ENCODE measurements around the gene C10orf71. TPM values are rescaled to one million over a fixed set of nuclear protein-coding genes. Genes with fewer than 3 reads are reported as not detected.

Gene C10orf71
- total and polyA plus RNA-seq, 2 of the 8 experiments (the other 6 are each of a cell fraction or from before 2014, with no cell fraction given): not detected

- H4K8ac ChIP-seq (ENCODE audit: extremely low read depth, insufficient read depth, low read length): no peak overlapping the region
- H3K79me1 ChIP-seq (ENCODE audit: low read depth, low read length): no peaks in the 10 kb centered on the region
- no peak overlapping the region for H3K18ac ChIP-seq (ENCODE audit: extremely low read depth, low read length)
- no peak overlapping the region for H3K9ac ChIP-seq (replicated peaks in 1 of 4; ENCODE audit: extremely low read depth in 1 of 4, low read depth in 3 of 4, low read length in 3 of 4)
- H2AFZ ChIP-seq (ENCODE audit: low read length): no peak overlapping the region
- no peak overlapping the region for H3K4me3 ChIP-seq (ENCODE audit: extremely low read depth in 1 of 4, insufficient read depth in 2 of 4, low read depth in 3 of 4, low read length in 4 of 4)
- no peak overlapping the region for H3K56ac ChIP-seq (replicated peaks; ENCODE audit: insufficient read length, low read depth, low read length)
- ChIA-PET POLR2A (ENCODE audit: partially characterized antibody) (no interaction called here), CTCF (ENCODE audit: partially characterized antibody) (no interaction called here)
- no peak overlapping the region for H2BK20ac ChIP-seq (ENCODE audit: low read length)
- H4K20me1 ChIP-seq (replicated peaks in 1 of 2; ENCODE audit: control insufficient read depth in 1 of 2, insufficient read depth in 2 of 2, low read length in 2 of 2): no peaks in the 10 kb centered on the region
- H3K4ac ChIP-seq (replicated peaks; ENCODE audit: insufficient read length, low read depth, low read length): no peak overlapping the region
- TF ChIP-seq ATF2 (IDR thresholded peaks at IDR 0.05; ENCODE audit: low read length): no peak
- no peak for TF ChIP-seq ASH2L (IDR thresholded peaks at IDR 0.05; ENCODE audit: low read length)
- no peak for TF ChIP-seq RXRA (IDR thresholded peaks at IDR 0.05; ENCODE audit: insufficient read depth, low read depth, low read length)
- TF ChIP-seq JUN (IDR thresholded peaks at IDR 0.05; ENCODE audit: low read depth, low read length): no peak
- TF ChIP-seq HDAC2 (IDR thresholded peaks at IDR 0.05; ENCODE audit: borderline replicate concordance in 1 of 2, low read depth in 2 of 2, low read length in 2 of 2): no peak
- TF ChIP-seq SRF (IDR thresholded peaks at IDR 0.05; ENCODE audit: low read depth, low read length): no peak
- TF ChIP-seq CBX8 (IDR thresholded peaks at IDR 0.05; ENCODE audit: borderline replicate concordance, low read depth, low read length): no peak
- TF ChIP-seq USF2 (IDR thresholded peaks at IDR 0.05; ENCODE audit: low read length): no peak
- no peak for TF ChIP-seq JUND (IDR thresholded peaks at IDR 0.05; ENCODE audit: low read length)
- no peak for TF ChIP-seq RAD21 (IDR thresholded peaks at IDR 0.05 in 1 of 2, conservative IDR thresholded peaks at IDR 0.05 in 1 of 2; ENCODE audit: low read depth in 2 of 2, low read length in 2 of 2)
- no peak for TF ChIP-seq SIN3A (conservative IDR thresholded peaks at IDR 0.05 in 1 of 2, IDR thresholded peaks at IDR 0.05 in 1 of 2; ENCODE audit: low read depth in 1 of 2, low read length in 2 of 2)
- 90% methylated on average over 1 of the region's 1 CpG; no CpG with 5 or more reads in 1 of the 2 experiments for WGBS, 2 experiments (ENCODE audit: extremely low coverage in 1 of 2, insufficient coverage in 1 of 2, insufficient read length in 1 of 2, insufficient replicate concordance in 2 of 2, low coverage in 1 of 2, low lambda C conversion rate in 2 of 2, missing lambda C conversion rate in 1 of 2)
- no peak overlapping the region for H3K14ac ChIP-seq (ENCODE audit: insufficient read length)
- no peak overlapping the region for H3K4me2 ChIP-seq (ENCODE audit: insufficient read depth in 1 of 2, low read depth in 2 of 2, low read length in 2 of 2)
- FAIRE-seq (no peak), DNase-seq (ENCODE audit: low read depth in 1 of 2, low spot score in 2 of 2) (no peak)
- no peaks in the 10 kb centered on the region for H3K36me3 ChIP-seq (ENCODE audit: control insufficient read depth in 2 of 4, insufficient read depth in 4 of 4, low read length in 3 of 4)
- peaks cover 0 to 2% (median 0%) of the 10 kb centered on the region in 4 experiments; a peak in 1 of 7 replicates for H3K4me1 ChIP-seq (replicated peaks in 1 of 4; ENCODE audit: control insufficient read depth in 3 of 4, insufficient read depth in 4 of 4, low read length in 3 of 4)
- H4K5ac ChIP-seq (ENCODE audit: insufficient read length, low read depth, low read length): no peak overlapping the region
- H3K27ac ChIP-seq (ENCODE audit: low read depth, low read length): no peak overlapping the region
- H3K9me3 ChIP-seq (ENCODE audit: insufficient read depth in 2 of 2, low read depth in 1 of 2, low read length in 1 of 2): peaks cover 3% of the 10 kb centered on the region in 2 experiments; a peak in 2 of 4 replicates
- H2AK5ac ChIP-seq (ENCODE audit: low read depth, low read length): no peak overlapping the region
- H2BK12ac ChIP-seq (ENCODE audit: low read depth, low read length): no peak overlapping the region
- H3K27me3 ChIP-seq (replicated peaks in 1 of 4; ENCODE audit: control insufficient read depth in 3 of 4, extremely low read depth in 1 of 4, insufficient read depth in 3 of 4, low read length in 3 of 4): no peaks in the 10 kb centered on the region; a peak in 2 of 7 replicates
- no peaks in the 10 kb centered on the region for H3K79me2 ChIP-seq (ENCODE audit: control insufficient read depth in 1 of 2, insufficient read depth in 2 of 2, low read length in 2 of 2)
- no peak overlapping the region for H2BK5ac ChIP-seq (ENCODE audit: low read depth, low read length)
- no peak overlapping the region for H2BK120ac ChIP-seq (replicated peaks; ENCODE audit: low read depth, low read length)
- H2BK15ac ChIP-seq (ENCODE audit: low read length): no peak overlapping the region
- H3K23me2 ChIP-seq (ENCODE audit: low read depth, low read length): no peaks in the 10 kb centered on the region
- H4K91ac ChIP-seq (replicated peaks; ENCODE audit: insufficient read length, low read length): no peak overlapping the region
- no peak overlapping the region for H3K23ac ChIP-seq (ENCODE audit: insufficient read length)
These were observed 33.1 kb upstream of the C10orf71 start for GRCh38 chr10:49265885-49266284.
